HG03280 (cell line): ENCODE measurements around the gene USB1.
"Not testable (repeated sequence)": the region's sequence is repeated elsewhere in the genome, so short reads cannot be mapped to it uniquely, and the experiment has no call there.

ENCODE experiments used
- ATAC-seq: cut with Tn5 transposase; IDR thresholded peaks from one replicate; pipeline ENCODE4 v1.9.1; 2021; ENCODE audit warnings: mild to moderate bottlenecking, moderate library complexity; ENCODE audit not compliant: unreplicated experiment

USB1 gene

DNA sequence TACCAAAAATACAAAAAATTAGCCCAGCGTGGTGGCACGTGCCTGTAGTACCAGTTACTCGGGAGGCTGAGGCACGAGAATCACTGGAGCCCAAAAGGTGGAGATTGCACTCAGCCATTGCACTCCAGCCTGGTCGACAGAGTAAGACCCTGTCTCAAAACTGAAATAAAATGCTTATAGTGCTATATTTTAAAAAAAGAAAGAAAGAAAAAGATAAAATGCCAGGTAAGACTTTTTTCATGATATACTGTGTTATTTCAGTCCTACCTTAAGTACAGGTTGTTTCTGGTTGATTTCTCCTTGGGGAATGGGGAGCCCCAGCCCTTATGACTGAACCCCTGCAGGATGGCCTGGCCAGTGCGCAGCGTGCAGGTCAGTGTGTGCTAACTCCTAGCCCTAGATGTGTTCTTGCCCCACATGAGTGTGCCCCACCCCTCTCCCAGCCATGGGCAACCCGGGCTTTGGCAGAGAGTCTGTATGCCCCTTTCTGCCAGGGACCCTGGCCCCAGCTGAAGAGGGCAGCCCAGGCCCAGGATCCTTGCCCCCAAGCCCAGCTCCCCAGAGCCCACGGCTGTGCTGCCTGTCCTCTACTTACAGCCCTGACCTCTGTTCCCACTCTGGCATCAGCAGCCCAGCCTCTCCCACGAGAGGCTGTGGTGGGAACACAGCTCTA is 31.6 kb upstream of the USB1 start:
- ATAC-seq: no peak

DNA sequence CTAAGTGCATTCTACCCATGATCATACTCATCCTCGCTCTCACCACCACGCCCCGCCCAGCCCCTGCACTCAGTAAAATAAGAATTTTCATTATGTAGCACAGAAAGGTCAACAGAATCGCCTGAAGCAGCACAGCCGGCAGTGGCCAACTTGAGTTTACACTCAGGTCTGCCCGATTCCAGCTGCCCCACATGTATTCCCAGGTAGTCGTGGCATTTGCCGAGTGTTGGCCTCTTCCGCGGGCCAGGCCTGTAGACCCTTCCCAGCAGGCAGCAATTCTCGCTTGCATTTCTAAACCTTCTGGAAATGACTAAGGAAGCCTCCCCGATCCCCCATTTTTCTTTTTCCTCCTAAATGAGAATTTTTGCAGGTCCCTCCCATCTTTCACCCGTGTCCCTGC is 30.9 kb upstream of the USB1 start:
- ATAC-seq: no peak

DNA sequence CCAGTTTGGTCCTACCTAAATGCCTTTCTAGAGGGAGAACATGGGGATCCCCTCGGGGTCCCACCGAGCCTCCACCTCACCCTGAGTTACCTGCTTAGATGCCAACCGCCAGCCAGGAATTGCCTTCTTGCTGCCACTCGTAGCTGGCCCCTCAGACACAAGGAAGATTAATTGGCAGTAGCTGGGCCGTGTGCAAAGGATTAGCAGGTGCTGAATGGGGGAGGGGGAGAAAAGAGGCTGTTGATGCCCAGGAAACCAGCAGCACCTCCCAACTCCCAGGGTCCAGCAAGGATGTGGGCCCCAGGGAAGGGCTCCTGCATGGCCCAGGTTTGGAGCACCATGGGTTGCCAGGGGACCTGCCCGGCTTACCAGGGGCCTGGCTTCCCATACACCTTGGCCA is 30.2 kb upstream of the USB1 start, which contains the start of gene CNGB1:
CNGB1 (minus strand) TSS at position 159 of the 400 bp plus-strand sequence. CDS start 3,842 bp downstream, outside the sequence.
- ATAC-seq: no peak

DNA sequence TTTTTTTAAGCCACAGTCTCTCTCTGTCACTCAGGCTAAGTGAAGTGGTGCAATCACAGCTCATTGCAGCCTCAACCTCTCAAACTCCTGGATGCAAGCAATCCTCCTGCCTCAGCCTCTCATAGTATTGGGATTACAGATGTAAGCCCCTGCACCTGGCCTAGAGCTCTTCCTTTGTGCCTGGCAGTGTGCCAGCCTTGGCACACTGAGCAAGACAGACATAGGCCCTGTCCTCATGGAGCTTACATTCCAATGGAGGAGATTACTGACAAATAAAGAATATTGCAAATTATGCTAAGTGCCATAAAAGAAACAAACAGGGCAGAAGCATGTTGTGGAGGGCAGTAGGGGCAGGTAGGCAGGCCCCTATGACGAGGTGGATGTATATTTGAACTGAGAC is 29.4 kb upstream of the USB1 start:
- ATAC-seq: no peak

DNA sequence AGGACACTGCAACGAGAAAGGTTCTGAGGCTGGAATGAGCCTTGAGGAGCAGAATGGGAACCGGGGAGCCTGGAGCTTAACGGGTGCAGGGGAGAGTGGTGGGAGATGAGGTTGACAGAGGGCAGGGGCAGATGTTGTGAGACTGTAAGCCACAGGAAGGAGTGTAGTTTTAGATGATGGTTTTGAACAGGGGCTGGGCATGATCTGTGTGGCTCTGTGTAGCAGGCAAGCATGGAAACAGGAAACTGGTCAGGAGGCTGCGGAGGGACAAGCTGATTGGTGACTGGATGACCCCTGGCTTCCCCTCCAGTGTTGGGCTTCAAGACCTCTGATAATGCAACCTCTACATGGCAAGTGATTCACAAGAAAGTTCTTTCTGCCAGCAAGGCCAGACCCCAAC is 28.9 kb upstream of the USB1 start:
- no peak for ATAC-seq

DNA sequence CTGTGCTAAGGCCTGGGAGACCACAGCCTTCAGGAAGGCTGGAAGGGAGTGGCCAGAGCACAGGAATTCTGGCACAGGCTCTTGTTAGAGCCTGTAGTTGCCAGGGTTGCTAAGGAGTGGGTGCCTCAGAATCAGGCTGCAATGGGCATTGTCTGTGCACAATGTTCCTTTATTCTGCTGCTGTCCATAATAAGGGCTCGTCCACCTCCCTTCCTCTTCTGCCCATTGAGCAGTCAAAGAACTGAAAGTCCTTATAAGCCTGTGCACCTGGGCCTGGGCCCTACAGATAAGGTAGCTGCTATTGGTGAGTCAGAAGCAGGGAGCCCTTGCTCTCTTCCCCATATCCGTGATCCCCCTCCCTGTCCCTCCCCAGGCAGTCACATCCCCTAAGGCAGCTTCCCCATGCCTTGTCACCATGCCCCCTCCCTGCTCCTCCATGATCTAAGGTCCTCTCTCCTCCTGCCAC is 24.8 kb upstream of the USB1 start:
- ATAC-seq: no peak

DNA sequence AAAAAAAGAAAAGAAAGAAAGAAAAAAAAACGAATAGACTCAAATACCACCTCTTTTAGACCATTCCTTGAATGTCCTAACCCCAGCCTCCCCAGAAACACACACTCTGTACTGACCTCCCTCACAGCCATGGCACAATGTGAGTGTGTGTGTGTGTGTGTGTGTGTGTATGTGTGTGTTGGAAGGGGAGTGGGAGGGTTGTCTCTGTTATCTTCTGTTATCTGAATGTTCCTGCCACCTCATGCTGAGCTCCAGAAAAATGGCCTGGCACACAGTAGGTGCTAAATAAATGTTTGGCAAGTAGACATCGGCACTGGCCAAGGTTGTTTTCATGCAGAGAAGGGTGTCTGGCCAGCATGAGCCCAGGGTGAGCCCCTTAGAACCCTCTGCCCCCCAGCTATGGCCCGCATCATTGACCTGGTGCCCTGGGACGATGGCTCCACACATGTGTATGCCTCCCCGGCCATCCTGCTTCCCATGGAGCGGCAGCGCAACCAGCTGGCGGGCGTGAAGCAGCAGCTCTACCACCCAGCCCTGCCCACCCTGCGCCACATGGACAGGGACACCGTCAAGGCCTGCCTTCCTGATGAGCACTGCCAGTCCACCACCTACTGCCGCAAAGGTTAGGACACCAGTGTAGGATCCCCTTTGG is 23.7 kb upstream of the USB1 start:
- no peak for ATAC-seq

DNA sequence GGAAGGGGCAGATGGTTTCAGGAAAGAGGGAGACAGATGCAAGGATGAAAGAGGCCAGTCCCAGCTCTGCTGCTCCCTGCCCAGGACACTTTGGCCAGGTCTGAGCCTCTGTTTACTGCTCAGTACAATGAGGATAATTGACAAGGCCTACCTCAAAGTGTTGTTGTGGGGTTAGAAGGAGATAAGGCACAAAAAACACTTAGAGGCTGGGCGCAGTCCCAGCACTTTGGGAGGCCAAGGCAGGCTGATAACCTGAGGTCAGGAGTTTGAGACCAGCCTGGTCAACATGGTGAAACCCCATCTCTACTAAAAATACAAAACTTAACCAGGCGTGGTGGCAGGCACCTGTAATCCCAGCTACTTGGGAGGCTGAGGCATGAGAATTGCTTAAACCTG is 23.1 kb upstream of the USB1 start:
- not testable (repeated sequence) for ATAC-seq

DNA sequence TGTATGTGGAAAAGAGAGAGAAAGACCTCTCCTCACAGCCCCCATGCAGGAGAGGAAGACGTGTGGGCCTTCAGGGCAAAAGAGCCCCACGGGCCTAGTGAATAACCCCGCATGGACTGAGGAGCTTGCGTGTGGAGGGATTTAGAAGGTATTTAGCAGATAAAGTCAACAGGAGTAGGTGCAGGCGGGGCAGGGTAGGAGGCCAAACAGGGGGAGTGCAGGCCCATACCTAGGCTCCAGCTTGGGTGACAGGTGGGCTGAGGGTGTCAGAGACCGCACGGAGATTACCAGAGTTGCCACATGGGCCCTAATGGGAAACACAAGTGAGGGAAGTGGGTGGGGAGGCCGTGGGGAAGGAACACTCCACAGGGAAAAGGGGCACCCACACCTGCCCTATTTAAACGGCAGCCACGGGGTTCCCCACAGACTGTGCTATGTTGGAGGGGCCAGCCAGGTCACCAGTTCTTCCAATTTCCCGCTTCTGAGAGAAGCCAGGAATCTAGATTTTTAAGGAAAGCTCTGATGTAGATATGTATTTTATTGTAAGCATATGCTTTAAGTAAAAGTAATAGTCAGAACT is 22.1 kb upstream of the USB1 start:
- ATAC-seq: no peak

DNA sequence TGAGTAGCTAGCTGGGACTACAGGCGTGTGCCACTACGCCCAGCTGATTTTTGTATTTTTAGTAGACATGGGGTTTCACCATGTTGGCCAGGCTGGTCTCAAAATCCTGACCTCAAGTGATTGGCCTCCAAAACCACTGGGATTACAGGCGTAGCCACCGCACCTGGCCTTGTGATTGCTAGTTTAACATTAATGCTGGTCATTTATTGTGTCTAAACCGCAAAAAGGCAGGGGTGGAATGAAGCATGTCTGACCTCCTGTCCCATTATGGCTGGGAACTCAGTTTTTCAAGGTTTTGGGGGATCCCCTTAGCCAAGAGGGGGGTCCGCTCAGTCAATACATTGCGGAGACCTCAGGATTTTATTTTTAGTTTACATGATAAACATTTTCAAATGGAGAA is 19.6 kb upstream of the USB1 start:
- no peak for ATAC-seq

DNA sequence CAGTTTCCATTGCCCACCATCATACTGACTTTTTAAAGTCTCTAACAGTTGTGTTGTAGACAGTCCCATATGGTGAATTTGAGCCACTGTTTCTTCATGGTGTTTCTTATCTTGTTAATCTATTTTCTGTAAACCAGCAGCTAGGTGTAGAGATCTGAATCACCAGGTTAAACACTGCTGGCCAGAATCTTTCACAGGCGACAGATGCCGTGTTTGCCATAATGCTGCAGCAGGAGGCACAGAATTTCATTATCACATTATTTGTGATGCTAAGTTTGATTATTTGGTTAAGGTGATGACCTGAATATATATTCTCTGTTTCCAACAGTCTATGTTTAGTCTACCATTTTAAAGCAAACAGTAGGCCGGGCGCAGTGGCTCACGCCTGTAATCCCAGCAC is 18.8 kb upstream of the USB1 start:
- ATAC-seq: no peak

DNA sequence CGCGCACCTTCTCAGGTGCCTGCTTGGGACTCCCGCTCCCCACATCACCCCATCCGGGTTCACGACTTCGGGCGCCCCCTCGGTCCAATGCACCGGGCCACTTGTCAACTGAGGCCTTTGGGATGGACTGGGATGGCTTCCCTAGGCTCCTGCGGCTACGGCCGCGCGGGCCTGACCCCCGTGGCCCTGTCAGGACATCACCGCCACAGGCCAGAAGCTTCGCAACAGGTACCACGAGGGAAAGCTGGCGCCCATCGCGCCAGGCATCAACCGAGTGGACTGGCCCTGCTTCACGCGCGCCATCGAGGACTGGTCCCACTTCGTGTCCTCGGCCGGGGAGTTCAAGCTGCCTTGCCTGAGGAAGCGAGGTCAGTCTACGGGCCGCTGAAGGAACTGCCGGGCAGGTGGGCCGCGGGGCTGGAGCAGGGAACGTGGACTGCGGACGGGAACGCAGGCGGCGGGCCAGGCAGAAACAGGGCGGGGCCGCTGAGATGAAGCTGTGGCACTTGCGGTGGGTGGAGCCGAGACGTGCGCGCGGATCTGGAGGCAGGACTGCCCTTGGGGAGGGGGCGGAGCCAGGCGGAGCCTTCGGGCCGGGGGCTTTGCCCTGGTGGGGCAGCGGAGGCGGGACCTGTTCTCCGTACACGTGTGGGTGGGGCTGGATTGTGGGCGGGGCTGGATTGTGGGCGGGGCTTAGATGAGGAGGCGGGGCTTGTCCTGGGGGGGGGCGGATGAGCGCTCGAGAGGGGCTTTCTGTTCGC is 16.6 kb upstream of the USB1 start:
- peak; percentile 63 for ATAC-seq

DNA sequence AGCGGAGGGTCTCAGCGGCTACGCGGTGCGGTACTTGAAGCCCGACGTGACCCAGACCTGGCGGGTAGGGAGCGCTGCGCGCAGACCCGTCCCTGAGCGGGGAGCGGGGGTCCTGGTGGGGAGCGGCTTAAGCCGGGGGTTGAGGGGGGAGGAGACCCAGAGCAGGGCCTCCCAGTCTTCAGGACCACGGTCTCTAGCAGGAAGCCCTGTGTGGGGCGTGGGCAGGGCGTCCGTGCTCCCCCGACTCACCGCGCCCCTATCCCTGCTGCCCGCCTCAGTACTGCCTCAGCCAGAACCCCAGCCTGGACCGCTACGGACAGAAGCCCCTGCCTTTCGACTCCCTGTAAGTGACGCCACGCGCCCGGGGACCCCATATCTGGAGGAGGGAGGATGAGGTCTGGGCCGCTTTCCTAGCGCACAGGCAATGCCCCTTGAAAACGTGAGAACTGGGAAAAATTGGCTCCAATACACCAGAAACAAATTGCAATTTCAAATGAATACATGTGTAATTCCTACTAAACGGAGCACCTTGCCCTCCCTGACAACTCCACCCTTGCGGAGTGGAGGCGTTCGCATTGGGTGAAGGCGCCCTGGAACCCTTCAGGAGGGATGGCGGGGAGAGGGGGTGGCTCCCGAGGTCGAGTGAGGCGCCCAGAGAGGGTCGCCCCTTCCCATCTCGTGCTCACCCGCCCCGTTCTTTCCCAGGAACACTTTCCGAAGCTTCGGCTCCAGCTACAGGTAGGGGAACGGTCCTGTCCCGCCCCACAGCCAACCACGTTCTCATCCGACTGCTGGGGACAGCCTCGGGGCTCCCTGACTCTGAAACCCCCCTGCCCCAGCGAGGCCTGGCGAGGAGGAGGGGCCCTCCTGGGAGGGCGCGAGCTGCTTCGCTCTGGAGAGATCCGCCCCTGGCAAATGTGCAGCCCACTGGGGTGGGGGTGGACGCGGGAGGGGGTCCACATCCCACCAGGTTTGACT is 15.7 kb upstream of the USB1 start:
- no peak for ATAC-seq

DNA sequence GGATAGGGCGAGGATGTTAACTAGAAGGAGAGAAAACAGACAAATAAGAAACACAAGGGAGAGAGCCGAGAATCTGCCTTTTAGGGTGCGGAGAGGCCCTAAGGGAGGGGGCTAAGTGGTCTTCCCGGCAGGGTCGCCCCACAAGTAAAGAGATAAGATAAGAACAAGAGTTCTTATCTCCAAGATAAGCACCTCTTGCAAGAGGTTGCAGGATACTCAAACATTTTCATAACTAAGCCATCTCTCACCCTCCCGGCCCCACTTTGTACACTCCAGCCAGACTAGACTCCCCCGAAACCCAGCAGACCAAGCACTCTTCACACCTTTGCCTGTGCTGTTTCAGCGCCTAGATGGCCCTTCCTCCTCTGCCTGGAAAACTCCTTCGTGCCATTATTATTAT is 15.0 kb upstream of the USB1 start:
- ATAC-seq: no peak

DNA sequence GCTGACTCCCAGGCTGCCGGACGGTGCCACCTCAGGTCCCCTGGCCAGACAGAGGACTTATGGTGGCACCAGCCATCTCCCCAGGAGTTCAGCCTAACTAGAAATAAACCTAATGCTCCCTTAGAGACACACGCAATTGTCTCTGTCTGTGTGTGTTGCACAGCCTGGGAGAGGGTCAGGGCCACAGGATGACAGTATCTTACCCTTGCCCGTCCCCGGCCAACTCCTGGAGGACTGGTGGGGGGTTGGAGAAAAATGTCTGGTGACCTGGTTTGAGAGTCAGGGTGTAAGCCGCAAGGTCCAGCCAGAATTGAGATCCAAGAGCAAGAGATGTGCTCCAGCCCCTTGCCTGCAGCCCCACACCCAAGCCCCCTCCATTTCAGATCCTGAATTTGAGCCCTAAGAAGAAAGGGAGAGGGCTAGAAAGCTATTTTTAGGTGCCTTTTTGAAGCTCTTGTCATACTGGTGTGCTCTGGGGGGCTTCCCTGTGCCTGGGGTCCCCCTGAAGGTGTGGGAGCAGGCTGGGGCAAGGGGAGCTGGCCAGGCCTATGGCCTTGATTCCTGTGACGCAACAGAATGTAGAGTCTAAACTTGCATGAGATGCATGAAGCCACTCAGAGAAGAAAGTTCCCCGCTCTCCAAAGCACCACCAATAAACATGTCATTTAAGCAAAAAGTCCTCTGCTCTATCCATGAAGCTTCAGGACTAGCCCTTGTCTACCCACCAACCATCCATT is 13.6 kb upstream of the USB1 start:
- no peak for ATAC-seq

DNA sequence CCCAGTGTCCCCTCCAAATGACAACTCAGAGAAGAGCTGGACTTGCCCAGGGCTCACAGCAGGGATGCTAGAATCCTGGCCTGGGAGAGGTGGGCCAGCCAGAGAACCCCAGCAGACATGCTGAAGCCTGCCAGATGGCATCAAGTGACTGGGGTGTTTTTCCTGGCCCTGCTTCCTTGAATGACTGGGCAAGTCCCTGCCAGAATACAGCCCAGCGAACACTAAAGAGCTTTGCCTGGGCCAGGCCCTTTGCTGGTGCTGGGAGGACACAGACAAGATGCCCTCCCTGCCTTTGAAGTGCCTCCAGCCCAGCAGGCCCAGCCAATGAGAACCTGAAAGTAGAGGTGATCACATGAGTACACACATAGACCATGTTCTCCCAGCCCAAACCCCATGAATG is 12.3 kb upstream of the USB1 start:
- no peak for ATAC-seq

DNA sequence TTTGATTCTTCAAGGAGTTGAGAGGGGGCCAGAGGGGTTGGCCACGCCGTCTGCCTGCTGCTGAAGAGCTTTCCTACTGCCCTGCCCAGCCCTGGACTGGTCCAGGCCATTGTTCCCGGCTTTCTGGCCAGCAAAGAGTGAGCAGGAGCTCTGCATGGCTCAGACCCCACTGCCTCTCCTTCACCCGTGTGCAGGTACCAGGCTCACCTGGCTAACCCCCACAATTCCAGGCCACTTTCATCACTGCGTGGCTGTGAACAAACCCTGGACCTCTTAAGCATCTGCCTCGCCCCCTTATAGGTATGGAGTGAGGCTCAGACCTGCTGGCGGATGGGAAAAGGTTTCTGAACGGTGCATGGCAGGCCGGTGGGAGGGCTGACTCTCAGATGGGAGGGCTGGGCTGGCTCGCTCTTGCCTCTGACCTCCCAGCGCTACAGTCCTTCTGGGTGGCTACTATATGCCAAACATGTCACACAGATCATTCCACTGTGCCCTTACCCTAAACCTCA is 9.6 kb upstream of the USB1 start:
- no peak for ATAC-seq

DNA sequence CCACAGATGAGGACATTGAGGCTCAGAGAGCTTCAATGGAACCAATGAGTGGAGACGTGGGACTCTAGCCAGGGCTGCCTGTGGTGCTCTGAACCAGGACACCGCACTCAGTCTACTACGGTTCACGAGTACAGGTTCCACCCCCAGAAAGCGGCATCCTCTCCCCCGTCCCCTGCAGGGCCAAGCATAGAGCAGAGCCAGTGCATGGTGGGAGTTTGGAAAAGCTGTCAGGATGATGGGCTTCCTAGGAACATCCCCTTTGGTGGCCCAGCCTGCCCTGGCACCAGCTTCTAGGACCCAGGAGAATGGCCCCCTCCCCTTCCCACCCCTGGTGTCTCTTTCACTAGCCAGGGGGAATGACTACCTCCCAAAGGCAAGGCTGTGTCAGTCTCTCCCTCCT is 9.1 kb upstream of the USB1 start:
- ATAC-seq: no peak

DNA sequence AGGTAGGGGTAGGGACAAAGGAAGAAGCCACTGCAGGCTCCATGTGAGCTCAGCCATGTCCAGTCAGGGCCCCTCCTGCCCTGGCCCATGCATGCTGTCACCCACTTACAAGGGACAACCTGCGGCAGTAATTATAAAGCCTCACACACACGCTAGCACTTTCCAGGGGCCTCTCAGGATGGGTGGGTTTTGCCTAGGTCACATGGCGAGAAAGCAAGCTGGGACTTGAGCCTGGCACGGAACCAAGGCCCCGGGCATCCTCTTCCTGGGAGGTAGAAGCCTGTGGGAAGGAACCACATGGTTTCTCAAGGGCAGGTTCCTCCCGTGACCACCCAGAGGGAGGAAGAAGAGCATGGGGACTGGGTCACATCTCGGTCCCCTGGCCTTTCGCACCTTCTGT is 7.8 kb upstream of the USB1 start:
- ATAC-seq: no peak

DNA sequence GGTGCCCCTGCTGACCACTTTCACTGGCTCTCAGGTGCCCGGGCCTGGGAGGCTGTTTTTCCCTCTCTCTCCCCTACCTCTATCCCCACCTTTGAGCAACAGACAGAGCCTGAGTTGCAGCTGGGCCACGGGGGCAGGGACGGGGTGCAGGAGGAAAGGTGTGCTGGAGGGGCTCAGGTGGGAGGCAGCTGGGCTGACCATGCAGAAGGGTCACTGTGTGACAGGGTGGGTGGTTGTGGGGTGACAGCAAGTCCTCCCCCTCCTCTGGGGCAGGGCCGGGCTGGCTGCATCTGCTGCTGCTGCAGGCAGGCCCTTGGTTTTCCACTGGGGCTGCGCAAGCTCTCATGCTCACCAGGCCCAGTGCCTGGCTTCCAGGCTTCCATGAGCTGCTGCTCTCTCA is 7.3 kb upstream of the USB1 start:
- no peak for ATAC-seq
